HepG2 (cell line): ENCODE data around the gene GRIN3A. TPM values are rescaled to one million over a fixed set of nuclear protein-coding genes. Genes with fewer than 3 reads are reported as not detected.

Experiments
- DNMT3B ChIP-seq: conservative IDR thresholded peaks from 2 replicates; pipeline ENCODE4 v1.6.1; 2016; ENCODE audit warnings: missing biosample characterization, control low read depth
- FOSL1 ChIP-seq: sonication (generic); formaldehyde crosslinking; IDR thresholded peaks from 2 replicates; pipeline ENCODE4 v1.9.0; 2021; ENCODE audit warnings: missing genetic modification reagents, borderline replicate concordance
- FOXC1 ChIP-seq: sonication (generic); formaldehyde crosslinking; IDR thresholded peaks from 2 replicates; pipeline ENCODE4 v1.8.0; 2022; ENCODE audit warnings: mild to moderate bottlenecking, missing genetic modification reagents, borderline replicate concordance
- MZF1 ChIP-seq: sonication (generic); formaldehyde crosslinking; IDR thresholded peaks from 2 replicates; pipeline ENCODE4 v1.8.1; 2023; ENCODE audit warnings: mild to moderate bottlenecking, missing genetic modification reagents, borderline replicate concordance
- PAWR ChIP-seq: sonication (generic); formaldehyde crosslinking; IDR thresholded peaks from 2 replicates; pipeline ENCODE4 v1.4.0; 2020; ENCODE audit warnings: missing genetic modification reagents, mild to moderate bottlenecking, borderline replicate concordance
- PITX1 ChIP-seq: sonication (generic); formaldehyde crosslinking; IDR thresholded peaks from 2 replicates; pipeline ENCODE4 v1.5.1; 2020; ENCODE audit warnings: mild to moderate bottlenecking, missing genetic modification reagents
- RFX3 ChIP-seq: IDR thresholded peaks from 2 replicates; pipeline ENCODE4 v1.6.1; 2016; ENCODE audit warnings: missing biosample characterization, missing genetic modification reagents
- TCF7L2 ChIP-seq: IDR thresholded peaks from 2 replicates; pipeline ENCODE4 v1.6.1; 2011; ENCODE audit warnings: mild to moderate bottlenecking, low read depth, low read length, moderate library complexity
- TOPORS ChIP-seq: sonication (generic); formaldehyde crosslinking; IDR thresholded peaks from 2 replicates; pipeline ENCODE4 v1.8.0; 2023; ENCODE audit warnings: mild to moderate bottlenecking, missing genetic modification reagents
- TRAFD1 ChIP-seq: sonication (generic); formaldehyde crosslinking; IDR thresholded peaks from 2 replicates; pipeline ENCODE4 v1.5.1; 2020; ENCODE audit warnings: missing genetic modification reagents, mild to moderate bottlenecking, borderline replicate concordance
- ZBTB25 ChIP-seq: IDR thresholded peaks from 2 replicates; pipeline ENCODE4 v1.6.1; 2018; ENCODE audit warnings: missing genetic modification reagents
- ZFAT ChIP-seq: sonication (generic); formaldehyde crosslinking; conservative IDR thresholded peaks from 2 replicates; pipeline ENCODE4 v1.8.1; 2023; ENCODE audit warnings: missing genetic modification reagents, inconsistent platforms
- ZNF121 ChIP-seq: sonication (generic); formaldehyde crosslinking; IDR thresholded peaks from 2 replicates; pipeline ENCODE4 v1.5.0; 2020; ENCODE audit warnings: mild to moderate bottlenecking, missing genetic modification reagents
- ZNF160 ChIP-seq: sonication (generic); formaldehyde crosslinking; IDR thresholded peaks from 2 replicates; pipeline ENCODE4 v1.8.0; 2022; ENCODE audit warnings: mild to moderate bottlenecking, inconsistent platforms, missing genetic modification reagents
- ZNF224 ChIP-seq: sonication (generic); formaldehyde crosslinking; IDR thresholded peaks from 2 replicates; pipeline ENCODE4 v1.5.0; 2020; ENCODE audit warnings: mild to moderate bottlenecking, missing genetic modification reagents
- ZNF317 ChIP-seq: sonication (generic); formaldehyde crosslinking; IDR thresholded peaks from 2 replicates; pipeline ENCODE4 v1.5.0; 2020; ENCODE audit warnings: mild to moderate bottlenecking, missing genetic modification reagents
- ZNF552 ChIP-seq: sonication (generic); formaldehyde crosslinking; IDR thresholded peaks from 2 replicates; pipeline ENCODE4 v1.9.0; 2022; ENCODE audit warnings: missing genetic modification reagents, mild to moderate bottlenecking, borderline replicate concordance
- ZNF720 ChIP-seq: sonication (generic); formaldehyde crosslinking; IDR thresholded peaks from 2 replicates; pipeline ENCODE4 v1.4.0; 2020; ENCODE audit warnings: missing genetic modification reagents
- polyA plus RNA-seq, 8 experiments: library from polyadenylated mRNA; depleted of rRNA in 3 of 8; stranded (reverse) in 7 of 8; unstranded in 1 of 8; fragments of >200 nt; fragmentation: Illumina TruSeq in 4 of 8; extraction: Trizol in 4 of 8; gene quantifications; 2 replicates each; pipeline versions ENCODE4 v1.2.1 to v1.2.3, GENCODE V29; 2011 to 2016; ENCODE audit warnings: low read depth in 4 of 8, missing spikeins in 1 of 8, mixed read lengths in 1 of 8; ENCODE audit not compliant: insufficient read depth in 1 of 8
- total RNA-seq, 5 experiments: library from RNA; depleted of rRNA; stranded (reverse); fragments of >200 nt; fragmentation: Illumina TruSeq; extraction: Trizol; gene quantifications; 2 replicates each; pipeline ENCODE4 v1.2.3, GENCODE V29; 2016; ENCODE audit warnings: low read depth in 1 of 5
- TF ChIP-seq, protein P1 (sequence below): sonication (generic); formaldehyde crosslinking; IDR thresholded peaks from 2 replicates; pipeline ENCODE4 v1.4.0; 2020; ENCODE audit warnings: missing genetic modification reagents, borderline replicate concordance
- TF ChIP-seq, protein P2 (sequence below): sonication (generic); formaldehyde crosslinking; IDR thresholded peaks from 2 replicates; pipeline ENCODE4 v1.9.0; 2021; ENCODE audit warnings: missing genetic modification reagents, borderline replicate concordance
- TF ChIP-seq, protein P3 (sequence below): sonication (generic); formaldehyde crosslinking; IDR thresholded peaks from 2 replicates; pipeline ENCODE4 v1.4.0; 2020; ENCODE audit warnings: missing genetic modification reagents

Gene GRIN3A
- total and polyA plus RNA-seq, 2 of the 13 experiments (the other 11 are each of a cell fraction or from before 2014, with no cell fraction given) = not detected

GRCh38 chr9:101533334-101534204, 204.9 kb downstream of the GRIN3A start, which contains the start of gene RNF20 (continued):
- TF ChIP-seq, protein P1, sequence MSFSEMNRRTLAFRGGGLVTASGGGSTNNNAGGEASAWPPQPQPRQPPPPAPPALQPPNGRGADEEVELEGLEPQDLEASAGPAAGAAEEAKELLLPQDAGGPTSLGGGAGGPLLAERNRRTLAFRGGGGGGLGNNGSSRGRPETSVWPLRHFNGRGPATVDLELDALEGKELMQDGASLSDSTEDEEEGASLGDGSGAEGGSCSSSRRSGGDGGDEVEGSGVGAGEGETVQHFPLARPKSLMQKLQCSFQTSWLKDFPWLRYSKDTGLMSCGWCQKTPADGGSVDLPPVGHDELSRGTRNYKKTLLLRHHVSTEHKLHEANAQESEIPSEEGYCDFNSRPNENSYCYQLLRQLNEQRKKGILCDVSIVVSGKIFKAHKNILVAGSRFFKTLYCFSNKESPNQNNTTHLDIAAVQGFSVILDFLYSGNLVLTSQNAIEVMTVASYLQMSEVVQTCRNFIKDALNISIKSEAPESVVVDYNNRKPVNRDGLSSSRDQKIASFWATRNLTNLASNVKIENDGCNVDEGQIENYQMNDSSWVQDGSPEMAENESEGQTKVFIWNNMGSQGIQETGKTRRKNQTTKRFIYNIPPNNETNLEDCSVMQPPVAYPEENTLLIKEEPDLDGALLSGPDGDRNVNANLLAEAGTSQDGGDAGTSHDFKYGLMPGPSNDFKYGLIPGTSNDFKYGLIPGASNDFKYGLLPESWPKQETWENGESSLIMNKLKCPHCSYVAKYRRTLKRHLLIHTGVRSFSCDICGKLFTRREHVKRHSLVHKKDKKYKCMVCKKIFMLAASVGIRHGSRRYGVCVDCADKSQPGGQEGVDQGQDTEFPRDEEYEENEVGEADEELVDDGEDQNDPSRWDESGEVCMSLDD (CRISPR knock-in tag) = no peak
- TF ChIP-seq TCF7L2 (no peak), TRAFD1 (CRISPR knock-in tag) (no peak), ZNF224 (CRISPR knock-in tag) (0 out of 2 replicates have a peak, but pooled peaks have one; percentile 57), PAWR (CRISPR knock-in tag) (no peak), PITX1 (peak; percentile 50), FOSL1 (no peak), ZNF552 (no peak), FOXC1 (CRISPR knock-in tag) (peak; percentile 48), TOPORS (CRISPR knock-in tag) (peak; percentile 90), DNMT3B (CRISPR knock-in tag) (peak; percentile 96), ZFAT (CRISPR knock-in tag) (no peak), MZF1 (CRISPR knock-in tag) (no peak), ZBTB25 (CRISPR knock-in tag) (peak; percentile 34; the same call in 1 of the 2 replicates), ZNF160 (CRISPR knock-in tag) (0 out of 2 replicates have a peak, but pooled peaks have one; percentile 40), ZNF317 (no peak), RFX3 (CRISPR knock-in tag) (peak; percentile 74; the same call in 1 of the 2 replicates), ZNF720 (CRISPR knock-in tag) (no peak), ZNF121 (no peak)
- TF ChIP-seq, protein P2, sequence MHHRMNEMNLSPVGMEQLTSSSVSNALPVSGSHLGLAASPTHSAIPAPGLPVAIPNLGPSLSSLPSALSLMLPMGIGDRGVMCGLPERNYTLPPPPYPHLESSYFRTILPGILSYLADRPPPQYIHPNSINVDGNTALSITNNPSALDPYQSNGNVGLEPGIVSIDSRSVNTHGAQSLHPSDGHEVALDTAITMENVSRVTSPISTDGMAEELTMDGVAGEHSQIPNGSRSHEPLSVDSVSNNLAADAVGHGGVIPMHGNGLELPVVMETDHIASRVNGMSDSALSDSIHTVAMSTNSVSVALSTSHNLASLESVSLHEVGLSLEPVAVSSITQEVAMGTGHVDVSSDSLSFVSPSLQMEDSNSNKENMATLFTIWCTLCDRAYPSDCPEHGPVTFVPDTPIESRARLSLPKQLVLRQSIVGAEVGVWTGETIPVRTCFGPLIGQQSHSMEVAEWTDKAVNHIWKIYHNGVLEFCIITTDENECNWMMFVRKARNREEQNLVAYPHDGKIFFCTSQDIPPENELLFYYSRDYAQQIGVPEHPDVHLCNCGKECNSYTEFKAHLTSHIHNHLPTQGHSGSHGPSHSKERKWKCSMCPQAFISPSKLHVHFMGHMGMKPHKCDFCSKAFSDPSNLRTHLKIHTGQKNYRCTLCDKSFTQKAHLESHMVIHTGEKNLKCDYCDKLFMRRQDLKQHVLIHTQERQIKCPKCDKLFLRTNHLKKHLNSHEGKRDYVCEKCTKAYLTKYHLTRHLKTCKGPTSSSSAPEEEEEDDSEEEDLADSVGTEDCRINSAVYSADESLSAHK (CRISPR knock-in tag) = no peak
- TF ChIP-seq, protein P3, sequence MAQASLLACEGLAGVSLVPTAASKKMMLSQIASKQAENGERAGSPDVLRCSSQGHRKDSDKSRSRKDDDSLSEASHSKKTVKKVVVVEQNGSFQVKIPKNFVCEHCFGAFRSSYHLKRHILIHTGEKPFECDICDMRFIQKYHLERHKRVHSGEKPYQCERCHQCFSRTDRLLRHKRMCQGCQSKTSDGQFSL (CRISPR knock-in tag) = no peak
